Activated T-helper 1 cell treated with Interleukin-2 at 50 U/mL for 16 hours (primary cell): ENCODE data around the gene CDC6.

Experiments
- DNase-seq: peaks from one replicate; pipeline ENCODE4 v3.0.0-alpha.2; 2020; ENCODE audit warnings: low read depth

The CDC6 gene

DNA sequence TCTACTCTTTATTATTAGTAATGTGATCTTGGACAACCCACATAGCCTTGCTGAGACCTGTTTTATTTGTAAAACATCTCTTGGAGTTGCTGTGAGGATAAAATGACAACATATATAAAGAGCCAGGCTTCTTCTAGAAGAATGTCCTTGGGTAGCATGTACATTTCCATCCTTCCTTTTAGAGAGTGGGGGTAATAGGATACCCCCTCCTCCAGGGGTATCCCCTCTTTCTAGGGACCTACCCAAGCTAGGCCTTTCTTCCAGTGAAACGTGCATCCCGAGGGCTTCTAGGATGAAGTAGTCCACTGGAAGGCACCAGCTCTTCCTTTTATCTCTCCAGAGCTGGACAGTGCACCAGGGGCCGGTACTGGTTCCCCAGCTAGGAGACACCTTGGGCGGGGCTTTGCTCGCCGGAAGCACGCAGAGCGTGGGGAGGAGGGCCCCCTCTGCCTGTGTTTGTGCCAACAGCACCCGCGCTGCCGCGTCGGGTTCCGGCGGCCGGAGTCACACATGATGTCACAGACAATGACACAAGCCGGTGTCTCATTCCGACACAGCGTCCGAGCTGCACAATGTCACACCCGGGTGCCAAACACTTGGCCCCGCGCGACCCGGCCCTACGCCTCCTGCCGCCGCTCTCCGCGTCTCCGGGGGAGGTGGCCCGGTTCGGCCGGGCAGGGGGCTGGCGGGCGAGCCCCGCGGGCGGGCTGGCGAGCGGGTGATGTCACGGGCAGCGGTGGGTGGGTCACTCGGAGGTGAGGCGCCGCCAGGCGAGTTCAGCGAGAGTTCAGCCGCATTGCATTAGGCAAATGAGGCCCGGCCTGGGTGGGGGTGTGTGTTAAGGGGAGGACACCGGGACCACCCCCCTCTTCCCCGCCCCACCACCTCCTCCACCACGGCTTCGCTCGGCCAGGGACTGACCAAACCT lies 53.5 kb downstream of the CDC6 start:
- peak; percentile 77 for DNase-seq

GRCh38 chr17:40341808-40342503 lies 54.3 kb downstream of the CDC6 start:
- no peak for DNase-seq

GRCh38 chr17:40342504-40343218 lies 55.0 kb downstream of the CDC6 start:
- no peak for DNase-seq

DNA sequence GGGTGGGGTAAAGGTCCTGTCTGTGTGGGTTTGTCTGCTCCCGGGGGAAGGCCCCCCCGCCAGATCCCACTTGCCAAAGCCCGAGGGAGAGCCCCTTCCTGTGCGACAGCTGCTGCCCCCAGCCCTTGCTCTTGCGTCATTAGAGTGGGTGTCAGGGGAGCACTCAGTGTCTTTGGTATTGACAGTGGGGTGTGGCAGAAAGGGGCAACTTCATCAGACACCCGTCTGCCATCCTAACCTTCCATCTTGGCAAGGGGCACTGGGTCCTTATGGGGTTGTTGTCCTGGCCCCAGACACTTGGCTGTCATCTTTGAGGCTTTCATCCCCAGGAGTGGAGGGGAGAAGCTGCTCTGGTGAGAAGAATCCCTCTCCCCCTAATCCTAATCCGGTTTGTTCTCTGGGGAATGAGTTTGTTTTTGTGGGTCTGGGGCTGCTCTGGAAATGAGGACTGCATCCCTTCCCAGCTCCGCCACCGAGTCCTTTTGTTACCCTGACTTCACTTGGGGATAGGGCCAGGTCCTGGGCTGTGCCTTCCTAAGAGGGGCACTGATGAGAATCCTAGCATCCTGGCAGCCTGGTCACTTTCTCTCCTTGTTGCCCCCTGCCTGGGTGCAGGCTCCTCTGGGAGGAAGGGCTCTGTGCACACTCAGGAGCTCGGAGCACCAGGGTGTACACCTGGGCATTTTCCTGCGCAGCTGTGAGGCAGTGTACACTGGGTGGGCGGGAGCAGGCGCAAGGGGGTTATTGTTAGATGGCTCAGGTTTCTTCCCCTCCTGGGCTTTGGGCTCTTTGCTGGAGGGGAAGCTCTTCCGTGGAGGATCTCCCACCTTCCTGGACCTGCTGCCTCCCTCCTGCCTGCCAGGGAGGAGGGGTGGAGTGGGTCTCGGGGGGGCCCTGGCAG lies 55.8 kb downstream of the CDC6 start:
- no peak for DNase-seq

DNA sequence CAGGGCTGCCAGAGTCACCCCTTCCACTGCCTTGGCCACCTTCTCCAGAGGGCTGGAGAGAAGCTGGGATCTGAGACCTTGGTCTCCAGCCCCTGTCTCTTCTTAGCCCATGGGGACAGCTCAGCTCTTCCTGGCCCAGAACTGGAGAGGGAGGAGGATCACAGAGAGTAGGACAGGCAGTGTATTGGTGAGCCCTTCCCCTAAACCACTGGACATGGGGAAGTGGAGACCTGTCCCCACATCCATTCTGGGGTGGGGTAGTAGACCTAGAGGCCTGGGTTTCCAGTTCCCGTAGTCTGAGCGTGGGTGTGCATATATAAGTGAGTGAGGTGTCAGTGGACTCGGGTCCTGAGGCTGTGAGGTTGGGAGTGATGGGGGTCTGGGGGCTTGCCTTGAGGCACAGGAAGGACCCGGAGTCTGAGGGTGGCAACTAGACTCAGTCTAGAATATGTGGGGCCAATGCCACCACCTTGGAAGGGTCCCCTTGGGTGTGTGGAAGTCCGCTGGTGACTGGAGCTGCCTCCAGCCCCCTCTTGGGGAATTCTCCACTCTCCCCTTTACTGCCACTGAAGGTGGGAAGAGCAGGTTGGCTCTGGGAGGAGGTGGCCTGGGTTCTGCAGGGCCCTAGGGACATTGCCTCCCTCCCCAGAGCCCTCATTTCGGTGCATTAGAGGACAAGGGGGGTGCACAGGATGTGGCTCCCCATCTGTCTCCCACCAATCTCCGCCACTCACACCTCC lies 56.9 kb downstream of the CDC6 start:
- no peak for DNase-seq

DNA sequence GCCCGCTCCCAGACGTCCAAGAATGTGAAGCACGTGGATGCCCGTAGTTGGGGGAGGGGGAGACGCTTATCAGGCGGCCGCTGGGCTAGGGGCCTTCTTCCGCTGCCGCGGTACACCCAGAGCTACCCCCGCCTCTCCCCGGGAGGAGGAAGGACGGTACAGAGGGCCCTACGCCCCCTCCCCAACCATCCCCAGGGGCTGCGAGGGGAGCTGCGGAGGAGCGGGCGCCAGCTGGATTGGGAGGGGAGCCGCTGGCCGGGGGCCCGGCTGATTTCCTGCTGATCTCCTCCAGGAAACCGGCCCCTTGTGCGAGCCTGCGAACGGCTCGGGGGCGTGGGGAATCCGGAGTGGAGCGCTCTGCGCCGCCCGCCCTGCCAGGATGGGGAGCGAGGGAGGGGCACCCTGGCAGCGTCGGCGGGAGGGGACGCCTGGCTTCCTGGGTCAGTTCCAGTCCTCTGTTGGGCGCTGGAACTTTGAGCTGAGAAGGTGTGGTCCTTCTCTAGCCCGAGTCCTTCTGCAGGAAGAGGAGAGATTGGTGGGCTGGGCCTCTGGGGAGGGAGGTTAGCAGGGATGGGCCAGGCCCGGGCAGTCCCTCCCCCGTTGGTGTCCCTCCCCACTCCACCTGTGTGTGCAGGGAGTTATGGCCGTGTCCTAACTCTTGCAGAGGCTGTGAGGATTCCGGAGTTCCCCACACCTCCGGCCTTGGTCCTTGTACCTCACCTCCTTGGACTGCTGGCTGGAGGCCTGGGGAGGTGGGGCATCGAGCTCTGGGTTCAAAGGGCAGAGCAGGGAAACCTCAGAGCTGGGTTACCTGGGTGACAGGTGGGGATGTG lies 57.7 kb downstream of the CDC6 start:
- DNase-seq: no peak

- no peak for DNase-seq
Observed at GRCh38 chr17:40345994-40346764, 58.5 kb downstream of the CDC6 start.

DNA sequence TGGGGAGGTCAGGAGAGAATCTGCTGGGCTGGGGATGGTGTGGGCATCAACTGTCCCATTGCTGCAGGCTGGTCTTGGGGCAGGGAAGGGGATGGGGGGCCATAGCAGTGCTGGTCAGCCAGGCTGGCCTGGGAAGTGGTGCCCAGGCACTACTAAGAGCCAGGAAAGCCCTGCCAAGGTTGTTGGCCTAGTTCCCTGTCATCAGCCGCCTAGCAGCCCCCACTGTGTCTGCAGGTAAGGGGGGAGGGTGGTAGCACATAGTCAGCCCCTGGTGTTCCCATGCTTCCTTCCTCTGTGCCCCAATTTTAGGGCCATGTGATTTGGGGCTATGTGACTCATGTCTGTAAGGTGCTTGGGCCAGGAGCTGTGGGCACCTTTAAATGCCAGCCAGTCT lies 59.1 kb downstream of the CDC6 start:
- DNase-seq: no peak

DNA sequence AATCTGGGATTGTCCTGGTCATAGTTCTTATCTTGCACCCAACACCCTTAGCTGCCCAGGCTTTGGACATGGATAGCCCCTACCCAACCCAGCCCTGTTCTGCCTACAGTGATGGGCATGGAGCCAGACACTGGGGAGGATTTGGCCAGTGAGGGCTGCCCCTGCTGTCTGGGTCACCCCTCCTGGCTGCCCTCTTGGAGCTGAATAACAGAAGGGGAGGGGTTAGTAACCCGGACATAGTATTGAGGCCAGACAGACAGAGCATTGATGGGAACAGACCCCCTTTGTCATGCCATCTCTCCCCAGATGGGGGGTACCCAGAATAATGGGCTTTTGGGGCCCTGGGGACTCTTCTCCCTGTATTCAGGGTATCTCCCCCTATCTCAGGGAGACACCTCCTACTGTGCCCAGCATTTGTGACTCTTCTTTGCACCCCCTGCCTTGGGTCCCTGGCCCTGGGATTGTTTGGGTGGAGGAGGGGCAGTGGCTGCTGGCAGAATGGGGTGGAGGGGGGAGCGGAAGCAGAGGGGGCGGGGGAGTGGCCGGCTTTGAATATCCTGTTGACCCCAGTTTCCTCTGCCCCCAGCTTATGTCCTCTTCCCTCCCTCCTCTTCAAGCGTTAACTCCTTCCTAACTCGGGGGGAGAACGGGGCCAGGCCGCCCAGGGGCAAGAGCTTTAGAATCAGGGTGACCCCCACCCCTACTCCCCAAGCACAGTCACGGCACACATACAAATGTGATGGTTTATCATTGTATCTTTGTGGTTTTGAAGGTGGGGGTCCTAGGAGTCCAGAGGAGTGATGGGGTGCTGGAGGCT lies 59.8 kb downstream of the CDC6 start:
- no peak for DNase-seq

- DNase-seq: no peak
Observed at GRCh38 chr17:40348136-40348504, 60.4 kb downstream of the CDC6 start.

GRCh38 chr17:40348562-40349476 lies 61.1 kb downstream of the CDC6 start:
- DNase-seq: no peak

DNA sequence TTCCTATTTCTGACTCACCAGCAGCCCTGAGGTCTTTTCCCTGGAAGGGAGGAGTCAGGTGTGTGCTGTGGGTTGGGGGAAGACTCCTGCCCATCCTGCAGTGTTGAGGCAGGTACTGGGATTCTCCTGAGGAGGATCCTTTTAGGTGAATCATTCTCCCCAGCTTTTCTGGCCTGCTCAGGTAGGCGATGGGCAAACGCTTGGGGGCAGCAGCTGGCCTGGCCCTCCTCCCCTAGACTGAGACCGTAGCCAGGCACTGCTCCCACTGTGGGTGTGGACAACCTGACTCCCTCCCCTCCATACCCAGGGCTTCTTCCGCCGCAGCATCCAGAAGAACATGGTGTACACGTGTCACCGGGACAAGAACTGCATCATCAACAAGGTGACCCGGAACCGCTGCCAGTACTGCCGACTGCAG lies 61.8 kb downstream of the CDC6 start:
- DNase-seq: no peak

DNA sequence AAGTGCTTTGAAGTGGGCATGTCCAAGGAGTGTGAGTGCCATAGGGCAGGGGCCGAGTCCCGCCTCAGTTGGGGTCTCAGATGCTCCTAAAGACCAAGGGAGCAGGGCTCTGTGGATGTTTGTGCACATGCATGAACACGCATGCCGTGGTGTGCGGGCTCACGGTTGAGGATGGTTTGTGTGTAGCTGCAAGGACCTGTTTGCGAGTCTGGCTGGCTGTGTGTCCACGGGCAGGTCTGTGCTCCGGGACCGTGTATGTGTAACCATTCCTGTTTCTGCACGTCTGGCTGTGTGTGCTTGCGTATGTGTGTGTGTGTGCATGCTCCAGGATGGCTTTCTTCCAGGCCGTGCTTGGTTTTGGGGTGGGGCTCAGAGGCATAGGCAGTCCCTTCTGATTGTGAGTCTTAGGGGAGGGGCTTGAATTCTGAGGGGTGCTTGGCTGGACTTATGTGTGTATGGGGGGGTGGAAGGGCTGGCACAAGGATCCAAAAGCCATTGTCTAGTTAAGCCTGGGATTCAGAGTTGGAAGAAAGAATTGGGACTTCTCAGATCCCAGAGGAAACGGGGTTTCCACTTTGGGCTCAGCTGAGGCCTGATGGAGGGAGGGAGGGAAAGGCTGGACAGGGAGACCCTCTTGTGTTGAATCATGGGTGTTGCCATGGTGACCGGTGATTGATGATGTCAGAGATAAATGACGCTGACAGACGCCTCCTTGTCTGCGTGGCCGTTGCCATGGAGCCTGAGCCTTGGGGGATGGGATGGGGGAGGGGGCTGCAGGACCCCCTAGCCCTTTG lies 62.4 kb downstream of the CDC6 start:
- DNase-seq: no peak

DNA sequence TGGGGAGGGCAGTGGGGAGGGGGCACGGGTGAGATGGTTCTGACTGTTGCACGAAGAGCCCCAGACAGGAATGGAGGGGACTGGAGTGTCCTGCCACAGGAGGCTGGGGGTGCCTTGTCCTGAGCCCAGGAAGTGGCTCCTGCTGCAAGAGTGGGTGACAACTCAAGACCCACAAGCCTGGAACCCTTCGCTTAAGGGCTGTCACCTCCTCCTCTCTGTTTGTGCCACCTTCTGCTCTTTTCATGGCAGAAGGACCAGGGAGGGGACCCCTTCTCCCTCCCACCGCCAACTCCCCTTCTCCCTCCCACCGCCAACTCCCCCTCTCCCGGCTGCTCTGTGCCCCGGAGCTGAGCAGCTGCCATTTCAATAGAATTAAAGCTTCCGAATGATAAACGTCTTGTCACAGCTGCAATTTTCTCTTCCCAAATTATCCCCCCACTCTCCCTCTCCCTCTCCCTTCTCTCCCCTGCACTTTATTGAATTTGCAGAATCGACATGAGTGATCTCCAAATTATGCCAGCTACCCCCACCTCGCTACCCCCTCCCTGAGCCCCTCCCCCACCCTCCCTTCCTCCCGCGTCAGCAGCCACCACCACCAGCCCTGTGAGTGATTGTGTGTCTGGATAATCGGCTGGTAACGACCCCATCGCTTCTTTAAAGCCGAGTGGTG lies 63.1 kb downstream of the CDC6 start:
- DNase-seq: no peak

DNA sequence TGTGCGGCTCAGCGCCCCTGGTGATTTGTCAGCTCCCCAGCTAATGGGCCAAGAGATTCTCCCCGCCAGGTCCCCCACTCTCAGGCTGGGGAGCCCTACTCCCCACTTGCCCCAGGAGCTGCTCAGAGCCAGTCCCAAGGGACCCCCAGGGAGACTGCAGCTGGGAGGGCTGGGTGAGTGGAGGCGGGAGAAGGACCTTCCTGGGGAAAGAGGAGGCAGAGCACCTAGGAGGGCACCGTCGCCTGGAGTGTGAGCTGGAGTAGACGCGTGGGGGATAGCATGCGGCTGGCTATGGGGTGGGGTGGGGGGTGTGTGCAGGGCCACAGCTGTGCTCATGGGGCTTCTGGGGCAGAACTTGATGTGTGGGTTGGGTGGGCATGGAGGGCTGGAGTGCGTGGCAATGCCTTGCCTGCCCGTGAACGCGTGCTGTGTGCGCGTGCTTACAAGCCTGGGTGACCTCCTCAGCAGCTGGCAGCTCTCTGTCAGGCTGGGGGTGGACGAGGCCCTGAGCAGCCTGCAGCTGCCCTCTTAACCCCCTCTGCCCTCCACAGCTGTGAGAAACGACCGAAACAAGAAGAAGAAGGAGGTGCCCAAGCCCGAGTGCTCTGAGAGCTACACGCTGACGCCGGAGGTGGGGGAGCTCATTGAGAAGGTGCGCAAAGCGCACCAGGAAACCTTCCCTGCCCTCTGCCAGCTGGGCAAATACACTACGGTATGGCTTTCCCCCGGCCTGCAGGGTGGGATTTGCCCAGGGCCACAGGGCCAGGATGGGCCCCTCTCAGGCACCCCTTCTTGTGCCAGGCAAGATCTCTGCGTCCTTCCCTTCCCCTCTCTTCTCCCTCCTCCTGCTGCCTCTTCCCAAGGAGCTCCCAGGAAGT lies 63.9 kb downstream of the CDC6 start:
- no peak for DNase-seq
